Measurements from ENCODE around the gene CACNA2D4. TPM values are rescaled to one million over a fixed set of nuclear protein-coding genes. Genes with fewer than 3 reads are reported as not detected.

The CACNA2D4 gene
- total and polyA plus RNA-seq, 2 of the 13 experiments (the other 11 are each of a cell fraction or from before 2014, with no cell fraction given): 14.2 to 136 TPM

DNA sequence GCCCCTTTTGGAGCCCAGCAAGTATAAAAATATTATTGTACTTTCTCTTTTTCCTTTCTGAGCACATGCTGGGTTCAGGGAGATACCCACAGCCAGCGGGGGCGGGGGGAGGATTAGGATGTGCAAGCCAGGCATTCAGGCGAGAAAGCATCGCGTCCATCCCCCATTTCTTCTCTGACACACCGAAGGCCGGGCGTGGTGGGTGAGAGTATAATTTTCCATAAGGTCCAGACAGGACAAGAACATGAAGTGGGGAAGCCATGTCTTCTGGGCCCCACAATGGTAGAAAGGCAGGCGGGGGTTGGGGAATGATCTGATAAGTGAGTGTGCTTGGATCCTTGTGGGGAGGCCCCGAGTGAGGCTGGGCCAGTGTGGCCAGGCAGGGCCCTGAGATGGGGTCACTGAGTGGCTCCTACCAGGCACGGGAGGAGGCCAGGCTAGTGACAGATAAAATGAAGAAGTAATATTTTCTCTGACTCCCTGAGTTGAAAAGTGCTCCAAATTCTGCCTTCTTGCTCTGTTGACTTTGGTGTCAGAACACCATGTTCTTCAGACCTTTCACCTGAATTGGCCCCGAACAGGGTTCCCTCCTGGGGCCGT lies 108.8 kb downstream of the CACNA2D4 start:
- no peaks in the 10 kb centered on the region for H3K9me3 ChIP-seq (ENCODE audit: low read length)
- no peaks in the 10 kb centered on the region for H3K27me3 ChIP-seq (ENCODE audit: control insufficient read depth in 1 of 2, insufficient read depth in 2 of 2, low read length in 2 of 2)
- H3K36me3 ChIP-seq (replicated peaks in 1 of 2; ENCODE audit: control insufficient read depth in 1 of 2, insufficient read depth in 2 of 2, low read length in 2 of 2): no peaks in the 10 kb centered on the region
- H3K4me3 ChIP-seq (replicated peaks in 1 of 3; ENCODE audit: insufficient read depth in 1 of 3, low read depth in 2 of 3, low read length in 3 of 3): peak overlapping the region in 1 of 3 experiments; percentile 80; a peak in 1 of 6 replicates
- H3K9ac ChIP-seq (ENCODE audit: insufficient read depth, low read depth, low read length): no peak overlapping the region
- H3K4me1 ChIP-seq (ENCODE audit: insufficient read depth, low read length): peaks cover 91% of the 10 kb centered on the region
- 0 out of 4 replicates have a peak, but pooled peaks of 1 of the 2 experiments have one; percentile 11 for TF ChIP-seq EP300 (IDR thresholded peaks at IDR 0.05; ENCODE audit: low read depth in 2 of 2, low read length in 2 of 2)
- no peak for TF ChIP-seq EP300 (CRISPR knock-in tag; IDR thresholded peaks at IDR 0.05; ENCODE audit: borderline replicate concordance)
- 0 out of 2 replicates have a peak, but pooled peaks have one; percentile 18 for TF ChIP-seq PPARG (CRISPR knock-in tag; conservative IDR thresholded peaks at IDR 0.05)
- TF ChIP-seq, protein P1, sequence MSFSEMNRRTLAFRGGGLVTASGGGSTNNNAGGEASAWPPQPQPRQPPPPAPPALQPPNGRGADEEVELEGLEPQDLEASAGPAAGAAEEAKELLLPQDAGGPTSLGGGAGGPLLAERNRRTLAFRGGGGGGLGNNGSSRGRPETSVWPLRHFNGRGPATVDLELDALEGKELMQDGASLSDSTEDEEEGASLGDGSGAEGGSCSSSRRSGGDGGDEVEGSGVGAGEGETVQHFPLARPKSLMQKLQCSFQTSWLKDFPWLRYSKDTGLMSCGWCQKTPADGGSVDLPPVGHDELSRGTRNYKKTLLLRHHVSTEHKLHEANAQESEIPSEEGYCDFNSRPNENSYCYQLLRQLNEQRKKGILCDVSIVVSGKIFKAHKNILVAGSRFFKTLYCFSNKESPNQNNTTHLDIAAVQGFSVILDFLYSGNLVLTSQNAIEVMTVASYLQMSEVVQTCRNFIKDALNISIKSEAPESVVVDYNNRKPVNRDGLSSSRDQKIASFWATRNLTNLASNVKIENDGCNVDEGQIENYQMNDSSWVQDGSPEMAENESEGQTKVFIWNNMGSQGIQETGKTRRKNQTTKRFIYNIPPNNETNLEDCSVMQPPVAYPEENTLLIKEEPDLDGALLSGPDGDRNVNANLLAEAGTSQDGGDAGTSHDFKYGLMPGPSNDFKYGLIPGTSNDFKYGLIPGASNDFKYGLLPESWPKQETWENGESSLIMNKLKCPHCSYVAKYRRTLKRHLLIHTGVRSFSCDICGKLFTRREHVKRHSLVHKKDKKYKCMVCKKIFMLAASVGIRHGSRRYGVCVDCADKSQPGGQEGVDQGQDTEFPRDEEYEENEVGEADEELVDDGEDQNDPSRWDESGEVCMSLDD (CRISPR knock-in tag; IDR thresholded peaks at IDR 0.05; ENCODE audit: borderline replicate concordance): no peak
- H3K79me2 ChIP-seq (ENCODE audit: insufficient read depth, low read length): peaks cover 4% of the 10 kb centered on the region
- POLR2A ChIA-PET: interaction anchor here (5.7 kb wide), 1 partner anchor 28 kb away, joined by 31 read pairs; no protein-coding TSS in a partner anchor
- BruUV-seq (replicated peaks): no TSS peak
- in situ Hi-C loops (cut with HindIII; ENCODE audit: extremely low pct_ligation_motif_present, low pct_unique_long_range_greater_than_20kb) (loop anchor here (10.0 kb wide), 1 partner anchor 225 kb away; no protein-coding TSS in a partner anchor), intact Hi-C loops (cut with micrococcal nuclease; ENCODE audit: unreplicated experiment) (no loop called here)
- no peak overlapping the region for H2AFZ ChIP-seq (ENCODE audit: low read length)
- H4K20me1 ChIP-seq (ENCODE audit: insufficient read depth, low read length): no peaks in the 10 kb centered on the region
- ATAC-seq: no peak
- WGBS (ENCODE audit: low lambda C conversion rate): 86% methylated on average over 12 of the region's 13 CpGs
- CTCF ChIA-PET (ENCODE audit: low intra/inter-chr PET ratio, low total read pairs): no interaction called here
- DNase-seq (ENCODE audit: low spot score): no peak
- H3K27ac ChIP-seq (ENCODE audit: extremely low read length, insufficient read depth, low read length): peak overlapping the region; percentile 75
- no peak for FAIRE-seq
- H3K4me2 ChIP-seq (ENCODE audit: low read depth, low read length): peak overlapping the region; percentile 89
